ENCODE results near the gene ADARB1.

DNA sequence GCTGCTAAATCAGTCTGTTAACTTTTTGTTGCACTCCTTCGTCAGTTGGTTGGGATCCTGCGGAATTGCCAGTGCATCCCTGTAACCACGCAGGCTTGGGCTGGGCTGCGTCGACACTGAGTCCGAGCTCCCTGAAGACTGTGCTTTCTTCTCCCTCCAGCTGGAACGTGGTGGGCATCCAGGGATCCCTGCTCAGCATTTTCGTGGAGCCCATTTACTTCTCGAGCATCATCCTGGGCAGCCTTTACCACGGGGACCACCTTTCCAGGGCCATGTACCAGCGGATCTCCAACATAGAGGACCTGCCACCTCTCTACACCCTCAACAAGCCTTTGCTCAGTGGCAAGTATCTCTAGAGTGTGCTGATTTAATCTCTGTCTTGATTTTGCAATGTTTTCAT is 130.0 kb downstream of the ADARB1 start:
- TF ChIP-seq POLR2AphosphoS5 (IDR thresholded peaks at IDR 0.05; ENCODE audit: low read depth, low read length), result no peak
- no peak for TF ChIP-seq ATF3 (IDR thresholded peaks at IDR 0.05; ENCODE audit: insufficient read depth, low read depth, low read length)
- no peak for TF ChIP-seq USF2 (IDR thresholded peaks at IDR 0.05; ENCODE audit: low read length)
- TF ChIP-seq CREB1 (IDR thresholded peaks at IDR 0.05), result no peak
- TF ChIP-seq POU5F1 (IDR thresholded peaks at IDR 0.05; ENCODE audit: low read depth, low read length), result no peak
- no peak for TF ChIP-seq EZH2 (IDR thresholded peaks at IDR 0.05; ENCODE audit: low read depth, low read length, severe bottlenecking)
- TF ChIP-seq KDM5A (IDR thresholded peaks at IDR 0.05; ENCODE audit: low read length), result no peak

All from H1 (cell line).